ENCODE measurements around the gene ZNF3.

- TF ChIP-seq CTCF (IDR thresholded peaks at IDR 0.05) (no peak), POLR2AphosphoS5 (IDR thresholded peaks at IDR 0.05; ENCODE audit: low read depth, low read length) (no peak), TCF7L2 (IDR thresholded peaks at IDR 0.05; ENCODE audit: low read depth, low read length) (no peak)
- TF ChIP-seq, protein P1, sequence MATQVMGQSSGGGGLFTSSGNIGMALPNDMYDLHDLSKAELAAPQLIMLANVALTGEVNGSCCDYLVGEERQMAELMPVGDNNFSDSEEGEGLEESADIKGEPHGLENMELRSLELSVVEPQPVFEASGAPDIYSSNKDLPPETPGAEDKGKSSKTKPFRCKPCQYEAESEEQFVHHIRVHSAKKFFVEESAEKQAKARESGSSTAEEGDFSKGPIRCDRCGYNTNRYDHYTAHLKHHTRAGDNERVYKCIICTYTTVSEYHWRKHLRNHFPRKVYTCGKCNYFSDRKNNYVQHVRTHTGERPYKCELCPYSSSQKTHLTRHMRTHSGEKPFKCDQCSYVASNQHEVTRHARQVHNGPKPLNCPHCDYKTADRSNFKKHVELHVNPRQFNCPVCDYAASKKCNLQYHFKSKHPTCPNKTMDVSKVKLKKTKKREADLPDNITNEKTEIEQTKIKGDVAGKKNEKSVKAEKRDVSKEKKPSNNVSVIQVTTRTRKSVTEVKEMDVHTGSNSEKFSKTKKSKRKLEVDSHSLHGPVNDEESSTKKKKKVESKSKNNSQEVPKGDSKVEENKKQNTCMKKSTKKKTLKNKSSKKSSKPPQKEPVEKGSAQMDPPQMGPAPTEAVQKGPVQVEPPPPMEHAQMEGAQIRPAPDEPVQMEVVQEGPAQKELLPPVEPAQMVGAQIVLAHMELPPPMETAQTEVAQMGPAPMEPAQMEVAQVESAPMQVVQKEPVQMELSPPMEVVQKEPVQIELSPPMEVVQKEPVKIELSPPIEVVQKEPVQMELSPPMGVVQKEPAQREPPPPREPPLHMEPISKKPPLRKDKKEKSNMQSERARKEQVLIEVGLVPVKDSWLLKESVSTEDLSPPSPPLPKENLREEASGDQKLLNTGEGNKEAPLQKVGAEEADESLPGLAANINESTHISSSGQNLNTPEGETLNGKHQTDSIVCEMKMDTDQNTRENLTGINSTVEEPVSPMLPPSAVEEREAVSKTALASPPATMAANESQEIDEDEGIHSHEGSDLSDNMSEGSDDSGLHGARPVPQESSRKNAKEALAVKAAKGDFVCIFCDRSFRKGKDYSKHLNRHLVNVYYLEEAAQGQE (IDR thresholded peaks at IDR 0.05; ENCODE audit: insufficient read depth in 1 of 2, low read depth in 2 of 2, low read length in 1 of 2) = no peak
These were observed 17.4 kb upstream of the ZNF3 start for GRCh38 chr7:100098913-100099312.

All from Panc1 (cell line).